ENCODE data around the gene DGKI.

GRCh38 chr7:137813541-137813940, 33.2 kb downstream of the DGKI start:
- TF ChIP-seq, protein P1, sequence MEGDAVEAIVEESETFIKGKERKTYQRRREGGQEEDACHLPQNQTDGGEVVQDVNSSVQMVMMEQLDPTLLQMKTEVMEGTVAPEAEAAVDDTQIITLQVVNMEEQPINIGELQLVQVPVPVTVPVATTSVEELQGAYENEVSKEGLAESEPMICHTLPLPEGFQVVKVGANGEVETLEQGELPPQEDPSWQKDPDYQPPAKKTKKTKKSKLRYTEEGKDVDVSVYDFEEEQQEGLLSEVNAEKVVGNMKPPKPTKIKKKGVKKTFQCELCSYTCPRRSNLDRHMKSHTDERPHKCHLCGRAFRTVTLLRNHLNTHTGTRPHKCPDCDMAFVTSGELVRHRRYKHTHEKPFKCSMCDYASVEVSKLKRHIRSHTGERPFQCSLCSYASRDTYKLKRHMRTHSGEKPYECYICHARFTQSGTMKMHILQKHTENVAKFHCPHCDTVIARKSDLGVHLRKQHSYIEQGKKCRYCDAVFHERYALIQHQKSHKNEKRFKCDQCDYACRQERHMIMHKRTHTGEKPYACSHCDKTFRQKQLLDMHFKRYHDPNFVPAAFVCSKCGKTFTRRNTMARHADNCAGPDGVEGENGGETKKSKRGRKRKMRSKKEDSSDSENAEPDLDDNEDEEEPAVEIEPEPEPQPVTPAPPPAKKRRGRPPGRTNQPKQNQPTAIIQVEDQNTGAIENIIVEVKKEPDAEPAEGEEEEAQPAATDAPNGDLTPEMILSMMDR (IDR thresholded peaks at IDR 0.05), result no peak
- no peak for TF ChIP-seq POLR2A (IDR thresholded peaks at IDR 0.05)

Measured in stomach (tissue), 4 donors.